A549 (cell line): ENCODE data around the gene MAD1L1.

Experiments
- CTCF ChIP-seq: fragments of >200 bp; sonication (Bioruptor Twin); formaldehyde crosslinking; IDR thresholded peaks from 3 replicates; pipeline ENCODE4 v1.5.1; 2016
- HDAC2 ChIP-seq: fragments of 200-600 bp; sonication (generic); IDR thresholded peaks from 2 replicates; pipeline ENCODE4 v1.6.1; 2016
- HOXB13 ChIP-seq: fragments of 250-450 bp; sonication (Bioruptor Pico); IDR thresholded peaks from 2 replicates; pipeline ENCODE4 v1.5.0; 2020; ENCODE audit warnings: low read depth, mild to moderate bottlenecking, moderate library complexity
- JUN ChIP-seq, 2 experiments: fragments of >200 bp; sonication (Bioruptor Twin); formaldehyde crosslinking; IDR thresholded peaks; 2 replicates in 1 of 2; 3 replicates in 1 of 2; pipeline ENCODE4 v1.6.1; 2016 to 2017
- KDM1A ChIP-seq: fragments of 200-600 bp; sonication (generic); IDR thresholded peaks from 2 replicates; pipeline ENCODE4 v1.6.1; 2016; ENCODE audit warnings: low read depth, mild to moderate bottlenecking
- POLR2AphosphoS2 ChIP-seq: conservative IDR thresholded peaks from 2 replicates; pipeline ENCODE4 v1.6.1; 2012; ENCODE audit warnings: low read length, improper control_type of control experiment, inconsistent platforms
- RFX5 ChIP-seq: fragments of 450-650 bp; IDR thresholded peaks from 2 replicates; pipeline ENCODE4 v1.7.1; 2014; ENCODE audit warnings: antibody characterized with exemption, mild to moderate bottlenecking, moderate library complexity

- no peak for TF ChIP-seq KDM1A
- TF ChIP-seq CTCF, result no peak
- TF ChIP-seq RFX5, result no peak
- TF ChIP-seq JUN (IDR thresholded peaks at IDR 0.05), result no peak
- TF ChIP-seq HDAC2, result no peak
- no peak for TF ChIP-seq POLR2AphosphoS2
- no peak for TF ChIP-seq HOXB13 (CRISPR knock-in tag)
Measured at GRCh38 chr7:1781369-1781768, 451.4 kb downstream of the MAD1L1 start.
